Measurements from ENCODE around the gene PNPLA7.

GRCh38 chr9:137485343-137486140 is 64.7 kb downstream of the PNPLA7 start:
- TF ChIP-seq, protein P1, sequence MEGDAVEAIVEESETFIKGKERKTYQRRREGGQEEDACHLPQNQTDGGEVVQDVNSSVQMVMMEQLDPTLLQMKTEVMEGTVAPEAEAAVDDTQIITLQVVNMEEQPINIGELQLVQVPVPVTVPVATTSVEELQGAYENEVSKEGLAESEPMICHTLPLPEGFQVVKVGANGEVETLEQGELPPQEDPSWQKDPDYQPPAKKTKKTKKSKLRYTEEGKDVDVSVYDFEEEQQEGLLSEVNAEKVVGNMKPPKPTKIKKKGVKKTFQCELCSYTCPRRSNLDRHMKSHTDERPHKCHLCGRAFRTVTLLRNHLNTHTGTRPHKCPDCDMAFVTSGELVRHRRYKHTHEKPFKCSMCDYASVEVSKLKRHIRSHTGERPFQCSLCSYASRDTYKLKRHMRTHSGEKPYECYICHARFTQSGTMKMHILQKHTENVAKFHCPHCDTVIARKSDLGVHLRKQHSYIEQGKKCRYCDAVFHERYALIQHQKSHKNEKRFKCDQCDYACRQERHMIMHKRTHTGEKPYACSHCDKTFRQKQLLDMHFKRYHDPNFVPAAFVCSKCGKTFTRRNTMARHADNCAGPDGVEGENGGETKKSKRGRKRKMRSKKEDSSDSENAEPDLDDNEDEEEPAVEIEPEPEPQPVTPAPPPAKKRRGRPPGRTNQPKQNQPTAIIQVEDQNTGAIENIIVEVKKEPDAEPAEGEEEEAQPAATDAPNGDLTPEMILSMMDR (IDR thresholded peaks at IDR 0.05) = no peak
- no peak for TF ChIP-seq POLR2A (IDR thresholded peaks at IDR 0.05)
